ENCODE results near the gene PTPN14. TPM values are rescaled to one million over a fixed set of nuclear protein-coding genes. Genes with fewer than 3 reads are reported as not detected.

The PTPN14 gene
- total and polyA plus RNA-seq, 2 of the 4 experiments (the other 2 are of a cell fraction): 21.5 to 31.7 TPM

GRCh38 chr1:214413315-214413714, 138.1 kb downstream of the PTPN14 start:
- ChIA-PET POLR2A (ENCODE audit: unreplicated experiment) (no interaction called here), CTCF (no interaction called here)
- Histone ChIP-seq H2AFZ (replicated peaks; ENCODE audit: low read length, poor library complexity) (no peak overlapping the region), H3K9me1 (ENCODE audit: insufficient read depth, low read length) (peaks cover 11% of the 10 kb centered on the region), H3K4me2 (ENCODE audit: low read depth, low read length) (no peak overlapping the region), H3K27me3 (ENCODE audit: control insufficient read depth, insufficient read depth, low read length) (no peaks in the 10 kb centered on the region), H2BK20ac (ENCODE audit: low read depth, low read length) (no peak overlapping the region), H4K20me1 (ENCODE audit: insufficient read depth, low read length) (peaks cover 14% of the 10 kb centered on the region), H2BK120ac (ENCODE audit: low read depth, low read length) (no peak overlapping the region), H2BK15ac (ENCODE audit: low read depth, low read length) (no peak overlapping the region), H3K56ac (ENCODE audit: extremely low read depth, insufficient read depth, low read length) (no peak overlapping the region), H3K79me1 (ENCODE audit: low read depth in 1 of 2, low read length in 2 of 2) (peaks cover 42 to 52% of the 10 kb centered on the region in 2 experiments), H2AK9ac (replicated peaks; ENCODE audit: low read depth, low read length, poor library complexity) (no peak overlapping the region), H3K9ac (ENCODE audit: low read depth, low read length) (no peak overlapping the region), H3K9me3 (ENCODE audit: control insufficient read depth, insufficient read depth, low read length) (no peaks in the 10 kb centered on the region), H3K4me1 (ENCODE audit: control insufficient read depth, insufficient read depth, low read length) (peaks cover 8% of the 10 kb centered on the region), H3K18ac (ENCODE audit: low read depth, low read length) (no peak overlapping the region), H4K8ac (ENCODE audit: low read depth in 2 of 2, low read length in 2 of 2) (no peak overlapping the region), H4K5ac (ENCODE audit: low read depth, low read length) (no peak overlapping the region), H3K4me3 (ENCODE audit: insufficient read depth, low read depth, low read length) (no peak overlapping the region), H3K27ac (ENCODE audit: insufficient read depth, low read length) (no peak overlapping the region), H4K91ac (ENCODE audit: insufficient read depth, low read depth, low read length) (no peak overlapping the region), H3K36me3 (ENCODE audit: control insufficient read depth, insufficient read depth, low read length) (peaks cover 5% of the 10 kb centered on the region), H3K4ac (ENCODE audit: low read depth, low read length) (no peak overlapping the region), H3K14ac (replicated peaks; ENCODE audit: low read depth, low read length) (no peak overlapping the region), H2AK5ac (ENCODE audit: low read depth, low read length) (no peak overlapping the region), H2BK5ac (ENCODE audit: low read depth, low read length, poor library complexity, severe bottlenecking) (no peak overlapping the region), H3K23ac (ENCODE audit: low read depth, low read length) (no peak overlapping the region)
- TF ChIP-seq RAD21 (IDR thresholded peaks at IDR 0.05; ENCODE audit: low read length): no peak
- TF ChIP-seq MXI1 (IDR thresholded peaks at IDR 0.05; ENCODE audit: borderline replicate concordance, low read depth, low read length): no peak
- no peak for TF ChIP-seq RCOR1 (IDR thresholded peaks at IDR 0.05; ENCODE audit: insufficient replicate concordance, low read length)
- no peak for TF ChIP-seq SMC3 (IDR thresholded peaks at IDR 0.05; ENCODE audit: low read depth, low read length)
- no peak for TF ChIP-seq CTCF (conservative IDR thresholded peaks at IDR 0.05; ENCODE audit: low read depth, low read length)
- no peak for TF ChIP-seq MAFK (IDR thresholded peaks at IDR 0.05; ENCODE audit: low read depth, low read length)
- no peak for TF ChIP-seq NFE2L2 (IDR thresholded peaks at IDR 0.05; ENCODE audit: low read depth, low read length)
- no peak for TF ChIP-seq MAZ (IDR thresholded peaks at IDR 0.05; ENCODE audit: borderline replicate concordance, low read depth, low read length)
- TF ChIP-seq CHD1 (IDR thresholded peaks at IDR 0.05; ENCODE audit: low read depth, low read length): no peak
- TF ChIP-seq ELK1 (IDR thresholded peaks at IDR 0.05; ENCODE audit: borderline replicate concordance, low read depth, low read length): no peak
- TF ChIP-seq POLR2A (IDR thresholded peaks at IDR 0.05; ENCODE audit: low read depth, low read length): no peak
- no peak for TF ChIP-seq BHLHE40 (IDR thresholded peaks at IDR 0.05; ENCODE audit: low read depth, low read length)
- TF ChIP-seq RFX5 (IDR thresholded peaks at IDR 0.05; ENCODE audit: low read depth, low read length): no peak
- no peak for TF ChIP-seq FOS (IDR thresholded peaks at IDR 0.05; ENCODE audit: low read depth, low read length)
- no peak for TF ChIP-seq USF2 (IDR thresholded peaks at IDR 0.05; ENCODE audit: low read depth, low read length)
- TF ChIP-seq CEBPB (IDR thresholded peaks at IDR 0.05; ENCODE audit: low read depth, low read length): no peak
- BruUV-seq (replicated peaks): no TSS peak
- intact Hi-C loops (cut with micrococcal nuclease) (no loop called here), in situ Hi-C loops (cut with MboI; ENCODE audit: low sequenced_read_pairs) (no loop called here), dilution Hi-C loops (cut with HindIII; ENCODE audit: low sequenced_read_pairs, unreplicated experiment) (no loop called here)
- DNase-seq (no peak), ATAC-seq (ENCODE audit: low read depth) (no peak)

Measured in IMR-90 (cell line).